Retinal pigment epithelial cell (primary cell): ENCODE measurements around the gene PRM2.

Source experiments
- DNase-seq: peaks from one replicate; pipeline ENCODE4 v3.0.0-alpha.2; 2010; ENCODE audit warnings: low read depth
- H3K4me3 ChIP-seq: 2 replicates; pipeline ENCODE4 v1.5.1; 2011; ENCODE audit warnings: mild to moderate bottlenecking, low read length, control low read depth, moderate library complexity
- CTCF ChIP-seq: conservative IDR thresholded peaks from 2 replicates; pipeline ENCODE4 v1.5.1; 2011; ENCODE audit warnings: low read depth, low read length, control low read depth, inconsistent platforms

The PRM2 gene

DNA sequence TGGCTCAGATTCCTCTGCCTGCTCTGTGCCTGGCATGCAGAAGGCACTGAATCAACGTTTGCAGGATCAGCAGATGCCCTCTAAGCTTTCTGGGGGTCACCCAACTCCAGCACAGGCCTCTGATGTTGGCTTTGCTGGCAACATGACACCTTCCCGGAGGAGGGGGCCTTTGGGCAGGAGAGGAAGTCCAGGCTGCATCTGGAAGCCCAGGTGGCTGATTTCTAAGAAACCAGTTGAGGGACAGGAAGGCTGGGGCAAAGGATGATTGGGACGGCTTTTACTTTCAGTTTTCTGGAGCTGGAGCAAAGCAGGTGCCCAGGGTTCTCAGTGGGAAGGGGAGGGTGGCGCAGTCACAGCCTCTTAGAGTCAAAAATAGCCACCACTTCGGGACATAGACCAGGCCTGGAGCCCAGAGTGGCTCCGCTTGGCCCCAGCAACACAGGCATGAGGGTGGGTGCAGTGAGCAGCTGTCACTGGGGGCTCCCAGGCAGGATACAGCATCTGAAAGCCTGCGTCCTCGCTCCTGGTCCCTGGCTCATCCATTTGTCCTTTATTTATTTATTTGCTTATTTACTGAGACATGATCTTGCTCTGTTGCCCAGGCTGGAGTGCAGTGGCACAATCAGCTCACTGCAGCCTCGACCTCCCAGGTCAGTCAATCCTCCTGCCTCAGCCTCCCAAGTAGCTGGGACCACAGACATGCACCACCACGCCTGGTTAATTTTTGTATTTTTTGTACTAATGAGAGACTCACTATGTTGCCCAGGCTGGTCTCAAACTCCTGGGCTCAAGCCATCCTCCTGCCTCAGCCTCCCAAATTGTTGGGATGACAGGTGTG lies 35.4 kb downstream of the PRM2 start:
- TF ChIP-seq CTCF = no peak
- no peak overlapping the region for H3K4me3 ChIP-seq
- no peak for DNase-seq

- DNase-seq = no peak
- H3K4me3 ChIP-seq = no peak overlapping the region
- TF ChIP-seq CTCF = no peak
Measured at GRCh38 chr16:11239644-11240632, 36.3 kb downstream of the PRM2 start.

GRCh38 chr16:11238272-11239202 lies 37.7 kb downstream of the PRM2 start:
- DNase-seq = no peak
- H3K4me3 ChIP-seq = no peak overlapping the region
- TF ChIP-seq CTCF = no peak

GRCh38 chr16:11236461-11237254 lies 39.6 kb downstream of the PRM2 start:
- H3K4me3 ChIP-seq = no peak overlapping the region
- DNase-seq = no peak
- no peak for TF ChIP-seq CTCF

- no peak for TF ChIP-seq CTCF
- H3K4me3 ChIP-seq = no peak overlapping the region
- DNase-seq = no peak
Measured at GRCh38 chr16:11235703-11235991, 40.6 kb downstream of the PRM2 start.
